SH-SY5Y (cell line): Measurements from ENCODE around the gene BCL11A.

ENCODE experiments used
- GATA2 ChIP-seq: IDR thresholded peaks from 2 replicates; pipeline ENCODE4 v1.6.1; 2011; ENCODE audit warnings: mild to moderate bottlenecking, low read depth, low read length
- GATA3 ChIP-seq: IDR thresholded peaks from 2 replicates; pipeline ENCODE4 v1.6.1; 2011; ENCODE audit warnings: low read depth, mild to moderate bottlenecking, low read length, moderate library complexity

BCL11A gene

GRCh38 chr2:60553495-60554073 is at the start of gene BCL11A:
Gene BCL11A (minus strand): TSS chr2:60553654. CDS start chr2:60553270, 384 bp downstream.
- TF ChIP-seq GATA3, result no peak

- TF ChIP-seq GATA2 (no peak), GATA3 (no peak)
Measured at GRCh38 chr2:60602828-60603532, 49.5 kb upstream of the BCL11A start.

DNA sequence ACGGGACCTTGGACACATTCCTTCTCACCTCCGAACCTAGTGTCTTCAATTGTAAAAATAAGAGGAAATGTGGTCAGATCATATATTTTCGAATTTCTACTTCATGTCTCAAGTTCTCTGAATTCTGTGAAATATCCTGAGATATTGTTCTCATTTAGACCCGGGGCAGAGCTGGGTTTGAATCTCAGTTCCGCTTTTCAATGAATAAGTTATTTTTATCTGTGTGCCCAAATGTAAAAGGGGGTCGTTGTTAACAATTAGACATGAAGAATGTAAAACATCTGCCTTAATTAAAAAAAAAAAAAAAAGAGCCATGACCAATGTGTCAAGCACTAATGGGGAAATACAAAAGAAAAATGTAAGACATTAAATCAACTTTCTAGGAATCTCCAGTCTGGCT is 48.9 kb upstream of the BCL11A start:
- TF ChIP-seq GATA2 (no peak), GATA3 (no peak)

GRCh38 chr2:60598271-60598670 is 44.8 kb upstream of the BCL11A start:
- TF ChIP-seq GATA3, result no peak
- no peak for TF ChIP-seq GATA2

DNA sequence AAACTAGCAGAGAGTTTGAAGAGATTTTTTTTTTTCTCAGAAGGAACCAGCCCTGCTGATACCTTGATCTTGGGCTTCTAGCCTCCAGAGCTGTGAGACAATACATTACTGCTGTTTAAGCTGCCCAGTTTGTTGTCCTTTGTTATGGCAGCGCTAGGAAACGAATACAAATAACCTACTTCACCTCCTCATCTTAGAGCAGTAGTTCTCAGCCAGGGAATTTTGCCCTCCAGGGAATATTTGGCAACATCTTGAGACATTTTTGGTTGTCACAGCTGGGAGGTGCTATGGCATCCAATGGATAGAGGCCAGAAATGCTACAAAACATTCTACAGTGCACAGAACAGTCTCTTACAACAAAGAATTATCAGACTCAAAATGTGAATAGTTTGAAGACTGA is 43.9 kb upstream of the BCL11A start:
- TF ChIP-seq GATA2 (no peak), GATA3 (no peak)

DNA sequence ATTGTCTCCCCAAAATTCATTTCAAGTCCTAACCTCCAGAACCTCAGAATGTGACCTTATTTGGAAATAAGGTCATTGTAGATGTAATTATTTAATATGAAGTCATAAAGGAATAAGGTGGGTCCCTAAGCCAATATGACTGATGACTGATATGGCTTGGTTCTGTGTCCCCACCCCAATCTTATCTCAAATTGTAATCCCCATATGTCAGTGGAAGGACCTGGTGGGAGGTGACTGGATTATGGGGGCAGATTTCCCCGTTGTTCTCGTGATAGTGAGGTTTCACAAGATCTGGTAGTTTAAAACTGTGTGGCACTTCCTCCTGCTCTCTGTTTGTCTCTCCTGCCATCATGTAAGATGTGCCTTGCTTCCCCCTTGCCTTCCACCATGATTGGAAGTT is 43.0 kb upstream of the BCL11A start:
- TF ChIP-seq GATA2 (no peak), GATA3 (no peak)

- TF ChIP-seq GATA2 (no peak), GATA3 (no peak)
Measured at GRCh38 chr2:60595953-60596352, 42.5 kb upstream of the BCL11A start.

GRCh38 chr2:60589104-60589503 is 35.6 kb upstream of the BCL11A start:
- TF ChIP-seq GATA3, result no peak
- no peak for TF ChIP-seq GATA2

DNA sequence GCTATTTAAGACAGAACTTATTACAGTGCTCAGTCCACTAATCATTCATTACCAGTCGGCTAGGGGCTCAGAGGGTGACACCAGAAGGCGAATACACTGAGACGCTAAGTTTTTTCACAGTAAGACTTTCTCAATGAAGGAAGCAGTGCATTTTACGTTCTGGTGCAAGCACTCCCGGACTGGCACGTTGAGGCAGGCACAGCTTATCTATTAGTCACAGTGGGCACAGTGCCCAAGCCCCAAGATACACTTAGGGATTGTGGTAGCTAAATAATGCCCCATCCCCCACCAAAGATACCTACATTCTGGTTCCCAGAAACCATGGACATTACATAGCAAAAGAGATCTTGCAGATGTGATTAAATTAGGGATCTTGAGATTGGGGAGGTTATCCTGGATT is 32.6 kb upstream of the BCL11A start:
- TF ChIP-seq GATA3, result no peak
- TF ChIP-seq GATA2, result no peak

GRCh38 chr2:60585276-60585675 is 31.8 kb upstream of the BCL11A start:
- TF ChIP-seq GATA3 (no peak), GATA2 (no peak)

DNA sequence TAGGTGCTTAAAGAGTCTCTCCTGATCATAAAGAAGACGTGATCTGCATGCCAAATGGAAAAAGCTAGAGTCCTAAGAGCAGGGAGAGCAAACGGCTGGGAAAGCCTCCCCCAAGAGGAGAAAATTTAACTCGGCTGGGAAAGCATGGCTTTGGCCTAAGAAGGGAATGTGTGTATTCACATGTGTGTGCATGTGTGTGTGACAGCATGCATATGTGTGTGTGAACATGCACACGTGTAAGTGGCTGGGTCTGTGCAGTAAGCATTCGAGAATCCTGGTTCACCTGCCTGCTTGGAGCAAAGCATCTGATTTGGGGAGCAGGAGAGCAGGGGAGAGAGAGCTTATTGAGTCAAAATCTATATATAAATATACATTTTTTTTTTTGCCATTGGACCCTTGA is 30.1 kb upstream of the BCL11A start:
- TF ChIP-seq GATA3 (no peak), GATA2 (no peak)

DNA sequence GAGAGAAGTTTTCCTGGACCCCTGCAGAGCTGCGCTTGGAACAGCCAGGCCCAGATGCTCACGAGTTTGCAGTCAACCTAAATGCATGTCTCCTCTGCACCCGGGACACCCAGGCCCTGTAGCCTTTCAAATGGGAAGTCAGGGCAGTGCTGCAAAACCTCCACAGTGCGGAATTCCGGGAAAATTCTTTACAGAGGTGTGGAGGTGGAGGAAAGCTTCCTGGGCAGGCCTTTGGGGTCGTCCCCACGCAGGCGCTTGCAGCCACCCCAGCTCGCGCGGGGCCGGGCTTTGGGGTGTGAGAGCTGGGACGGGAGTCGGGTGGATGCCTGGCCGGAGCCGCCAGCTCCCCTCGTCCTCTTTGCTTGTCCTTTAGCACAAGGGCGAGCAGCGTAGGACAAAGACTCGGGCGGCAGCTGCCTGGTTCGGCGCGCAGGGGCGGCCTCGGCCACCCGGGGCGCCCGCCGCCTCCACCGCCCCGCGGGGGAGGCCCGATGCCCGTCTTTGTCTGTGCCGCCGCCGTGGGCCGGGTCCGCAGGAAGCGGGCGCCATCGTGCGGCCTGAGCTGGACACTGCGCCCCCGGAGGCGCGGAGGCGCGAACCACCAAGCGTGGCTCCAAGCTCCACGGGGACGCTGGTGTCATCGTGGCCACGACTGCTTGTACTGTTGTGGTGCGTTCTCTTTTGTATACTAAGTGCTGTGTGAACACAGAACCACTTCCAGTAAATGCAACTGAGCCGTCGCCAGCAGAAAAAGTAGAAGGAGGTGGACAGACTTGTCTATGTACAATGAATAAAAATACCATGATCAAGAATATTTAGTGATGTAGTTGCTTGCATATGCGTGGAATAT is 28.2 kb upstream of the BCL11A start:
- TF ChIP-seq GATA2, result no peak

- no peak for TF ChIP-seq GATA2
- TF ChIP-seq GATA3, result no peak
Measured at GRCh38 chr2:60577682-60578283, 24.3 kb upstream of the BCL11A start.

DNA sequence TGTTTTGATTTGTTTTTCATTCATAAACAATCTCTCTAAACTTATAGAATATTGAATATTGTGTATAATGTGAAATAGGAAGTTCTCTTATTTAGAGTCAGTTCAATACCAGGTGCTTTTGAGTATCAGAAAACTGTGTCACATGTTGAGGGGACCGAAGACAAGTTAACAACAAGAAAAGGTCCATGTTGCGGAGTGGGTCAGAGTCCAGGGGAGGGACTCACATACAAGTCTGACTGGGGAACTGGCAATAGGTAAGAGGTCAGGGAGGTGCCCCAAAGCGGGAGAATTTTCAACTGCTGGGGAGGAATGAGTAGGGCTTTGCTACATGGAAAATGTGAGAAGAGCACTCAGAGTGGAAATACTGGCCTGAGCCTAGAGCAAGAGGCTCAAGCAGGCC is 19.8 kb upstream of the BCL11A start:
- TF ChIP-seq GATA3 (no peak), GATA2 (no peak)
